BLaER1 treated with 17β-estradiol and CSF1 and Interleukin-3, amounts not matched to agents 10 nM and 100 nM (cell line): ENCODE data around the gene MYO18B.

ENCODE experiments used
- H3K27ac ChIP-seq, 11 experiments: shearing (Covaris generic); formaldehyde crosslinking; 2 replicates each; pipeline ENCODE4 v1.8.1; 2022
- H3K27me3 ChIP-seq, 11 experiments: shearing (Covaris generic); formaldehyde crosslinking; 2 replicates each; pipeline ENCODE4 v1.8.1; 2022
- H3K36me3 ChIP-seq, 11 experiments: shearing (Covaris generic); formaldehyde crosslinking; 2 replicates each; pipeline ENCODE4 v1.8.1; 2022
- H3K4me1 ChIP-seq, 10 experiments: shearing (Covaris generic); formaldehyde crosslinking; 2 replicates each; pipeline ENCODE4 v1.8.1; 2022
- H3K4me2 ChIP-seq, 11 experiments: shearing (Covaris generic); formaldehyde crosslinking; 2 replicates each; pipeline ENCODE4 v1.8.1; 2022
- H3K4me3 ChIP-seq, 10 experiments: shearing (Covaris generic); formaldehyde crosslinking; 2 replicates each; pipeline ENCODE4 v1.8.1; 2022
- H3K9ac ChIP-seq, 11 experiments: shearing (Covaris generic); formaldehyde crosslinking; 2 replicates each; pipeline ENCODE4 v1.8.1; 2022
- H3K9me3 ChIP-seq, 11 experiments: shearing (Covaris generic); formaldehyde crosslinking; replicated peaks in 1 of 11; 2 replicates each; pipeline ENCODE4 v1.8.1; 2022
- H4K20me1 ChIP-seq, 11 experiments: shearing (Covaris generic); formaldehyde crosslinking; 2 replicates each; pipeline ENCODE4 v1.8.1; 2022
- Cebpa-rat ChIP-seq, 11 experiments: shearing (Covaris generic); IDR thresholded peaks; 2 replicates each; pipeline ENCODE4 v1.8.1; 2022

The MYO18B gene

GRCh38 chr22:26066534-26066933 lies 324.5 kb downstream of the MYO18B start:
- no peaks in the 10 kb centered on the region for H3K36me3 ChIP-seq
- H3K4me1 ChIP-seq, result peaks cover 0 to 10% (median 2%) of the 10 kb centered on the region in 10 experiments; a peak in 4 of 20 replicates
- H3K4me3 ChIP-seq, result no peak overlapping the region
- no peak overlapping the region for H3K27ac ChIP-seq
- no peaks in the 10 kb centered on the region for H3K9me3 ChIP-seq
- TF ChIP-seq Cebpa-rat (IDR thresholded peaks at IDR 0.05), result no peak
- H4K20me1 ChIP-seq, result no peaks in the 10 kb centered on the region
- H3K9ac ChIP-seq, result no peak overlapping the region
- no peaks in the 10 kb centered on the region; a peak in 1 of 22 replicates for H3K27me3 ChIP-seq
- peak overlapping the region in 5 of 11 experiments; percentile 11 to 36 (median 17); a peak in 5 of 22 replicates for H3K4me2 ChIP-seq

GRCh38 chr22:26068571-26068970 lies 326.6 kb downstream of the MYO18B start:
- Histone ChIP-seq H3K27ac (no peak overlapping the region), H3K27me3 (no peaks in the 10 kb centered on the region; a peak in 1 of 22 replicates), H3K36me3 (no peaks in the 10 kb centered on the region), H3K4me3 (no peak overlapping the region), H3K9ac (no peak overlapping the region), H4K20me1 (no peaks in the 10 kb centered on the region), H3K4me1 (peaks cover 0 to 10% (median 2%) of the 10 kb centered on the region in 10 experiments; a peak in 4 of 20 replicates), H3K9me3 (no peaks in the 10 kb centered on the region), H3K4me2 (no peak overlapping the region)
- TF ChIP-seq Cebpa-rat (IDR thresholded peaks at IDR 0.05), result no peak

GRCh38 chr22:26072621-26073020 lies 330.6 kb downstream of the MYO18B start:
- no peaks in the 10 kb centered on the region for H3K9me3 ChIP-seq
- no peaks in the 10 kb centered on the region for H3K27me3 ChIP-seq
- no peak overlapping the region for H3K4me3 ChIP-seq
- H3K4me2 ChIP-seq, result no peak overlapping the region
- no peak overlapping the region for H3K9ac ChIP-seq
- H4K20me1 ChIP-seq, result no peaks in the 10 kb centered on the region
- H3K27ac ChIP-seq, result no peak overlapping the region
- no peaks in the 10 kb centered on the region for H3K36me3 ChIP-seq
- no peak for TF ChIP-seq Cebpa-rat (IDR thresholded peaks at IDR 0.05)
- no peaks in the 10 kb centered on the region for H3K4me1 ChIP-seq

- H4K20me1 ChIP-seq, result no peaks in the 10 kb centered on the region
- H3K9me3 ChIP-seq, result no peaks in the 10 kb centered on the region
- TF ChIP-seq Cebpa-rat (IDR thresholded peaks at IDR 0.05), result no peak
- no peaks in the 10 kb centered on the region for H3K36me3 ChIP-seq
- no peak overlapping the region for H3K27ac ChIP-seq
- no peaks in the 10 kb centered on the region for H3K4me1 ChIP-seq
- H3K27me3 ChIP-seq, result no peaks in the 10 kb centered on the region
- H3K4me2 ChIP-seq, result no peak overlapping the region
- no peak overlapping the region for H3K9ac ChIP-seq
- H3K4me3 ChIP-seq, result no peak overlapping the region
These were observed 333.3 kb downstream of the MYO18B start for GRCh38 chr22:26075251-26075650.

GRCh38 chr22:26079009-26079408 lies 337.0 kb downstream of the MYO18B start:
- Histone ChIP-seq H3K9me3 (no peaks in the 10 kb centered on the region), H3K27me3 (no peaks in the 10 kb centered on the region), H3K9ac (no peak overlapping the region), H3K4me3 (no peak overlapping the region), H3K27ac (no peak overlapping the region), H4K20me1 (no peaks in the 10 kb centered on the region), H3K4me2 (no peak overlapping the region), H3K4me1 (no peaks in the 10 kb centered on the region), H3K36me3 (no peaks in the 10 kb centered on the region)
- TF ChIP-seq Cebpa-rat (IDR thresholded peaks at IDR 0.05), result no peak
